A673 (cell line): ENCODE measurements around the gene PTGIS.

Source experiments
- EZH2 ChIP-seq: fragments of 200-600 bp; sonication (generic); IDR thresholded peaks from 2 replicates; pipeline ENCODE4 v1.6.1; 2017; ENCODE audit warnings: borderline replicate concordance, low read depth, mild to moderate bottlenecking, mixed read lengths, antibody characterized with exemption, low read length; ENCODE audit not compliant: poor library complexity, severe bottlenecking
- TF ChIP-seq, protein P1 (sequence below): fragments of 300-800, 200-600 bp; sonication (generic); conservative IDR thresholded peaks from 2 replicates; pipeline ENCODE4 v1.5.1; 2017; ENCODE audit warnings: low read depth, mild to moderate bottlenecking, antibody characterized with exemption, low read length, moderate library complexity, mixed read lengths

- TF ChIP-seq, protein P1, sequence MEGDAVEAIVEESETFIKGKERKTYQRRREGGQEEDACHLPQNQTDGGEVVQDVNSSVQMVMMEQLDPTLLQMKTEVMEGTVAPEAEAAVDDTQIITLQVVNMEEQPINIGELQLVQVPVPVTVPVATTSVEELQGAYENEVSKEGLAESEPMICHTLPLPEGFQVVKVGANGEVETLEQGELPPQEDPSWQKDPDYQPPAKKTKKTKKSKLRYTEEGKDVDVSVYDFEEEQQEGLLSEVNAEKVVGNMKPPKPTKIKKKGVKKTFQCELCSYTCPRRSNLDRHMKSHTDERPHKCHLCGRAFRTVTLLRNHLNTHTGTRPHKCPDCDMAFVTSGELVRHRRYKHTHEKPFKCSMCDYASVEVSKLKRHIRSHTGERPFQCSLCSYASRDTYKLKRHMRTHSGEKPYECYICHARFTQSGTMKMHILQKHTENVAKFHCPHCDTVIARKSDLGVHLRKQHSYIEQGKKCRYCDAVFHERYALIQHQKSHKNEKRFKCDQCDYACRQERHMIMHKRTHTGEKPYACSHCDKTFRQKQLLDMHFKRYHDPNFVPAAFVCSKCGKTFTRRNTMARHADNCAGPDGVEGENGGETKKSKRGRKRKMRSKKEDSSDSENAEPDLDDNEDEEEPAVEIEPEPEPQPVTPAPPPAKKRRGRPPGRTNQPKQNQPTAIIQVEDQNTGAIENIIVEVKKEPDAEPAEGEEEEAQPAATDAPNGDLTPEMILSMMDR: no peak
- no peak for TF ChIP-seq EZH2
Measured at GRCh38 chr20:49457444-49457843, 110.5 kb downstream of the PTGIS start.
